Parathyroid adenoma (tissue), 2 donors: ENCODE results near the gene MRTFB.
"Not testable (repeated sequence)": the region's sequence is repeated elsewhere in the genome, so short reads cannot be mapped to it uniquely, and the experiment has no call there.

ENCODE experiments used
- H2AFZ ChIP-seq: fragments of 300-600 bp; sonication (generic); one replicate; pipeline ENCODE4 v1.7.0; 2017; ENCODE audit warnings: antibody characterized with exemption, mild to moderate bottlenecking
- H3K27ac ChIP-seq: fragments of 300-600 bp; sonication (generic); one replicate; pipeline ENCODE4 v1.7.0; 2017
- H3K27me3 ChIP-seq: fragments of 300-600 bp; sonication (generic); one replicate; pipeline ENCODE4 v1.7.0; 2017; ENCODE audit warnings: low read length; ENCODE audit not compliant: control insufficient read depth, insufficient read depth
- H3K36me3 ChIP-seq: fragments of 300-600 bp; sonication (generic); one replicate; pipeline ENCODE4 v1.7.0; 2017; ENCODE audit warnings: low read length; ENCODE audit not compliant: control insufficient read depth, insufficient read depth
- H3K4me1 ChIP-seq: fragments of 300-600 bp; sonication (generic); one replicate; pipeline ENCODE4 v1.7.0; 2017; ENCODE audit warnings: control low read depth
- H3K4me2 ChIP-seq: fragments of 300-600 bp; sonication (generic); one replicate; pipeline ENCODE4 v1.7.0; 2017; ENCODE audit warnings: low read length
- H3K4me3 ChIP-seq: fragments of 300-600 bp; sonication (generic); one replicate; pipeline ENCODE4 v1.7.0; 2017; ENCODE audit warnings: low read depth, low read length
- H3K79me2 ChIP-seq: fragments of 300-600 bp; sonication (generic); one replicate; pipeline ENCODE4 v1.7.0; 2017; ENCODE audit warnings: control low read depth
- H3K9ac ChIP-seq: fragments of 300-600 bp; sonication (generic); one replicate; pipeline ENCODE4 v1.7.0; 2017; ENCODE audit warnings: mild to moderate bottlenecking
- H3K9me3 ChIP-seq: fragments of 300-600 bp; sonication (generic); one replicate; pipeline ENCODE4 v1.7.0; 2017; ENCODE audit warnings: low read length; ENCODE audit not compliant: control insufficient read depth
- CTCF ChIP-seq: fragments of 300-600 bp; sonication (generic); IDR thresholded peaks from one replicate; pipeline ENCODE4 v1.7.0; 2017; ENCODE audit warnings: antibody characterized with exemption, mild to moderate bottlenecking
- donor health status: primary hyperparathyroidism.

Gene MRTFB

GRCh38 chr16:14119799-14120198, 48.7 kb downstream of the MRTFB start:
- Histone ChIP-seq H3K36me3 (no peaks in the 10 kb centered on the region), H3K9ac (no peak overlapping the region), H3K9me3 (no peaks in the 10 kb centered on the region), H2AFZ (no peak overlapping the region), H3K79me2 (peaks cover 28% of the 10 kb centered on the region), H3K4me3 (no peak overlapping the region), H3K4me1 (peaks cover 7% of the 10 kb centered on the region), H3K27me3 (no peaks in the 10 kb centered on the region), H3K27ac (no peak overlapping the region), H3K4me2 (no peak overlapping the region)
- no peak for TF ChIP-seq CTCF

DNA sequence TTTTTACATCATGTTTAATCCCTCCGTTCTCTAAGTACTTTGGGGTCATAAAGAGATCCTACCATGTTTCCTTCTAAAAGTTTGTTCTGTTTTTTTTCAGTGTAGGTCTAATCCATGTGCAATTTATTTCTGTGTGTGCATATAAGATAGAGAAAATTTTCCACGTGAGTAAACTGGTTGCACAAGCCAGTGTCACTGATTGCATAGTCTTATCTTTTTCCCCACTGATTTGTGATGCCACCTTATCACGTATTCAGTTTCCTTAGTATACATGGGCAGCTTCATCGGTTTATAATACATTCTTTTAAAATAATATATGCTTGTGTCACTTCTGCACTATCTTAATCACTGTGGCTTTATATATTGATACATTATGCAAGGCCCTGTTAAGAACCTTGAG, 49.2 kb downstream of the MRTFB start:
- Histone ChIP-seq H2AFZ (no peak overlapping the region), H3K4me3 (no peak overlapping the region), H3K4me2 (no peak overlapping the region), H3K9ac (no peak overlapping the region), H3K9me3 (no peaks in the 10 kb centered on the region), H3K36me3 (no peaks in the 10 kb centered on the region), H3K27me3 (no peaks in the 10 kb centered on the region), H3K4me1 (peaks cover 7% of the 10 kb centered on the region), H3K79me2 (peaks cover 26% of the 10 kb centered on the region), H3K27ac (no peak overlapping the region)
- no peak for TF ChIP-seq CTCF

GRCh38 chr16:14121142-14121541, 50.0 kb downstream of the MRTFB start:
- TF ChIP-seq CTCF: no peak

GRCh38 chr16:14121872-14122271, 50.8 kb downstream of the MRTFB start:
- TF ChIP-seq CTCF: no peak
- Histone ChIP-seq H2AFZ (no peak overlapping the region), H3K9ac (no peak overlapping the region), H3K27ac (no peak overlapping the region), H3K4me1 (peaks cover 7% of the 10 kb centered on the region), H3K4me2 (no peak overlapping the region), H3K79me2 (peaks cover 22% of the 10 kb centered on the region), H3K36me3 (no peaks in the 10 kb centered on the region), H3K4me3 (no peak overlapping the region), H3K9me3 (no peaks in the 10 kb centered on the region), H3K27me3 (no peaks in the 10 kb centered on the region)

More at GRCh38 chr16:14121142-14121541, 50.0 kb downstream of the MRTFB start:
- Histone ChIP-seq H3K27ac (no peak overlapping the region), H3K4me2 (no peak overlapping the region), H3K9me3 (no peaks in the 10 kb centered on the region), H3K36me3 (no peaks in the 10 kb centered on the region), H3K79me2 (peaks cover 22% of the 10 kb centered on the region), H3K4me1 (peaks cover 7% of the 10 kb centered on the region), H3K4me3 (no peak overlapping the region), H3K9ac (no peak overlapping the region), H3K27me3 (no peaks in the 10 kb centered on the region), H2AFZ (no peak overlapping the region)

DNA sequence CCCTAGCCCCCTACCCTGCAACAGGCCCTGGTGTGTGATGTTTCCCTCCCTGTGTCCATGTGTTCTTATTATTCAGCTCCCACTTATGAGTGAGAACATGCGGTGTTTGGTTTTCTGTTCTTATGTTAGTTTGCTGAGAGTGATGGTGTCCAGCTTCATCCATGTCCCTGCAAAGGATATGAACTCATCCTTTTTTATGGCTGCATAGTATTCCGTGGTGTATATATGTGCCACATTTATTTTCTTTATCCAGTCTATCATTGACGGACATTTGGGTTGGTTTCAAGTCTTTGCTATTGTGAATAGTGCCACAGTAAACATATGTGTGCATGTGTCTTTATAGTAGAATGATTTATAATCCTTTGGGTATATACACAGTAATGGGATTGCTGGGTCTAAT, 51.3 kb downstream of the MRTFB start:
- not testable (repeated sequence) for H3K9ac ChIP-seq, H3K27ac ChIP-seq, H3K27me3 ChIP-seq, H3K9me3 ChIP-seq, H2AFZ ChIP-seq, H3K36me3 ChIP-seq, H3K4me2 ChIP-seq, H3K4me3 ChIP-seq, H3K4me1 ChIP-seq
- H3K79me2 ChIP-seq: peaks cover 22% of the 10 kb centered on the region
